T-helper 22 cell (primary cell): Measurements from ENCODE around the gene OTOG.

Experiments used
- DNase-seq: peaks from one replicate; pipeline ENCODE4 v3.0.0-alpha.2; 2020; ENCODE audit warnings: low read depth

Gene OTOG

DNA sequence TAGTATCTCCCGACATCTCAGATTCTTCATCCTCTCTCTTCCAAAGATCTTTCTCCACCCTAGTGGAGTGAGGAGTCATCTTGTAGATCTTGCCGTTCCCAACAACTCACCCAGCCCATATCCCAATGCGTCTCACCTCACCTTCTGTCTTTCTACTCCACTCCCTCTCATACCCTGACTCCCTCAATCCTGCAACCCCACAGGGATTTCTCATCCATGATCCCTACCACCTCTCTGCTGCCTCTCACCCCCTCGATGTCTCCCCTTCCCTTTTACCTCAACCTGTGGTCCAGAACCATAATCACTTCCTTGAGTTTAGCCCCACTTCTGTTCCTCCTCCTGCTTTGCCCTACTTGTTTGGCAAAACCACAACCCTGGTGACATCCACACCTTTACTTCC, 41.7 kb downstream of the OTOG start:
- DNase-seq, result no peak

DNA sequence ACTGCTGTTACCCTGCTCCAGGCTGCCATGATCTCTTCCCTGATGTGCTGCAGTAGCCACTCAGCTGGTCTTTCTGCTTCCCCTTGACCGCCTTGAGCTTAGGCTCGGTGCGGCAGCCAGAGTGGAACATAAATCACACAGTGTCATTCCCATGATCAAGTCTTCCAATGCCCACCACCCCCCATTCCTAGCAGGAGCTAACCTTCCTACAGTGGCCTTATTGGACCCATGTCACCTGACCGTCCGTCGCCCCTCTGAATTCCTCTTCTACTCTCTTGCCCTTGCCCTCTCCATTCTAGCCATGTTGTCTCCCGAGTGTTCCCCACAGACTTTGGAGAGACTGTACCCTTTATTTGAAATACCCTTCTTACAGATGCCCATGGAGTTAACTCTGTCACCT, 43.4 kb downstream of the OTOG start:
- no peak for DNase-seq

DNA sequence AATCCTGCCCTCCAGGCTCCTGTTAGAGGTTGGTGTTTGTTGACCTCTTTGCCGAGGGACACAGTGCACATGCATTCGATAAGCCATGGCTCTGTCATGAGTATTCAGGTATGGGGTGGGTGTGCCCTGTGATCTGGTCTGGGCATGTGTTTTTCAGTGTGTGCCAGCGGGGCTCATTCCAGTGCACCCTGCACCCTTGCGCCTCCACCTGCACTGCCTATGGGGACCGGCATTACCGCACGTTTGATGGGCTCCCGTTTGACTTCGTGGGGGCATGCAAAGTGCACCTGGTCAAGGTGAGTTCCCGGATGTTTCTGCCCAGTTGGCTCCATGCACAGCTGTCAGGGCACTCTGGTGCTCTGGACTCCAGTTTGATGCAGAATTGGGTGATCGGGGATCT, 44.2 kb downstream of the OTOG start:
- no peak for DNase-seq

DNA sequence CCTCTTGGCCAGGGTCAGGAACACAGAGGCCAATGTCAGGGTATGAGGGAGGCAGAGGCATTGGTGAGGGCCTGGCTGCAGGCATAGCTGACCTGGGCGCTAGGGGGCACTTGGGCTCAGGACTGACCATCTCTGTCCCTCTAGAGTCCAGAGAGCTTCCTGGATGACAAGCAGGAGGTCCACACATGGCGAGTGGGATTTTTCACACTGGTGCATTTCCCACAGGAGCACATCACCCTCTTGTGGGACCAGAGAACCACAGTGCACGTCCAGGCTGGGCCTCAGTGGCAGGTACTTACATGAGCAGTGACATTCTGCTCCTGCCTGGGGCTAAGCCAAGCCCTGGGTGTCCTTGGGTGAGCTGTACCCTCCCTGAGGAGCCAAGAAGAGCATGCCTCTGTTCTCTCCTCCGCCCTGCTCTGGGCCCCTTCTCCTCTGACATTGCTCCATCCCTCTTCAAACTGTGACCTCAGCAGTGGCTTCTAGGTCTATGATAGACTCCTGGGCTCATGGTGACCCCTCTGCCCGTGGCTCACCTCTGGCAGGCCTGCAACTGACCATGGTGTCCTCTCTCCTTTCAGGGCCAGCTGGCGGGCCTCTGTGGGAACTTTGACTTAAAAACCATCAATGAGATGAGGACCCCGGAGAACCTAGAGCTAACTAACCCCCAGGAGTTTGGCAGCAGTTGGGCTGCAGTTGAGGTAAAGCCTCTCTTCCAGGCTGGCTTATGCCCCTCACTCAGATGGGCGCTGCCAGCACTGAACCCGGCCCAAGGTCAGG, 46.6 kb downstream of the OTOG start:
- DNase-seq, result no peak

DNA sequence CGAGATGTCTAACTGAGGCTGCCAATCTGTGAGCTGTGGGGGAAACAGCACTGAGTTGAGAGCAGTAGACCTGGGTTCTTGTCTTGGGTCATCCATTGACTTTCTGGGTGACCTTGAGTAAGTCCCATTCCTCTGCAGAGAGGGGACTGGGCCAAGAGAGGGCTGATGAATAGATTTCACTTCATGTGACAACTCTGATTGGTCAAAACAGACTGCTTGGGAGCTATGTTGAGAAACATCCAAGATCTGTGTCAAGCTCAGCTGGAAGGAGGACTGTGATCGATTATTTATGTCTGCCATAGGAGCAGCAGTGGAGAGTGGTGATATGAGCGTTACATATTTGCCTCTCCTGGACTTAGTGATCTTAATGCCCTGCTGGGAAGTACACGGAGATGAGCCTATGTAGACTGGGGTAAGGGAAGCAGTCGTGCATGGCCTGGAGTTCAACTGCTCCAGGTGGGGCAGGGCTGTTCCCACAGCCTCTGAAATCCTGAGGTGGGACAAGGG, 47.7 kb downstream of the OTOG start:
- DNase-seq, result no peak

DNA sequence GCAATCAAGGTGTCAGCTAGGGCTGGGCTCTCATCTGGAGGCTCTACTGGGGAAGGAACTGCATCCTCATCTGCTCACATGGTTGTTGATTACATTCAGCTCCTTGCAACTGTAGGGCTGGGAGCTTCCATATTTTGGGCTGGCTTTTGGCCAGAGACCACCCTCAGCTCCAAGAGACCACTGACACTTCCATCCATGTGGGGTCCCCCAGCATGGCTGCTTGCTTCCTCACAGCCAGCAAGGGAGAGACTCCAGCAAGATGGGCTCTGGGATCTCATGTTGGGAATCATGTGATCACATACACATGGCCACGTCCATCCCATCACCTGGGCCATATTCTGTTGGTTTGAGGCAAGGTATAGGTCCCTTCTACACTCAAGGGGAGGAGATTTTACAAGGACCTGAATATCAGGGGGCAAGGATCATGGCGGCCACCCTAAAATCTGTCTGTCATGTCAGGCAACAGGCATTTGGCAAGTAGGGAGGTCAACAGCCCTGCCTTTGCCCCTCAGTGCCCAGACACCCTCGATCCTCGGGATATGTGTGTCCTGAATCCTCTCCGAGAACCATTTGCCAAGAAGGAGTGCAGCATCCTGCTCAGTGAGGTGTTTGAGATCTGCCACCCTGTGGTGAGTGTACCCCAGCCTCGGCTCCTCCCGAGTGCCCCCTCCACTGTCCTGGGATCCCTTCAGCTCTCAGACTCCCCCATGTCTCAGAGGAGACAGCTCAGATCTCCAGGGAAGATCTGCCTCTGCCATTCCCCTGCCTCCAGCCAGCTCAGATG, 48.7 kb downstream of the OTOG start:
- no peak for DNase-seq

DNA sequence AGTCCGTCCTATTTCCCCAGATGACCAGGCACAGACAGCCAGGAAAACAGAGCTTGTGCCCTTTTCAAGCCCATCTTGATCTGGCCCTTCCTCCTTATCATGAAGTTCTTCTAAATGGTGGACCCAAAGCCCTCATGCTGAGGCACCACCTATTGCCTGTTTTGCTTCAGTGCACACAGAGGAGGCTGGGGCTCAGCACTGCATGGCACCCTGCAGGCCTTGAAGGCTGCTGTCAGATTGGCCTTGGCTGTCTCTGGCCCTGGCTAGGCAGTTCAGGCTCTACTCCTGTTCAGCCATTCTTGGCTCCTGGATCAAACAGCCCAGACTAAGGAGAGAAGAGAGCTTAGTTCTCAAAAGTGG, 49.2 kb downstream of the OTOG start:
- DNase-seq, result no peak

DNA sequence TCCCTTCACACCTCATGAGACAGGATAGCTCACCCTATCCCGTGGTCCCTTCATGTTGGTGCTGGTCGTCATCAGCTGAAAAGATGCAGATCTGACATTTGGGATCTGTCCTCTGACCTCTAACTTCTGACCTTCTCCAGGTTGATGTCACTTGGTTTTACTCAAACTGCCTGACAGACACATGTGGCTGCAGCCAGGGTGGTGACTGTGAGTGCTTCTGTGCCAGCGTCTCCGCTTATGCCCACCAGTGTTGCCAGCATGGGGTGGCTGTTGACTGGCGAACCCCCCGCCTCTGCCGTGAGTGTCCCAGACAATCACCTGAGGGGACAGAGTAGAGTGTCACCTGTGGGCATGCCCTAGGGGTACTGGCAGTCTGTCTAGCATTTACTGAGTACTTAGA, 49.7 kb downstream of the OTOG start:
- DNase-seq, result no peak

DNA sequence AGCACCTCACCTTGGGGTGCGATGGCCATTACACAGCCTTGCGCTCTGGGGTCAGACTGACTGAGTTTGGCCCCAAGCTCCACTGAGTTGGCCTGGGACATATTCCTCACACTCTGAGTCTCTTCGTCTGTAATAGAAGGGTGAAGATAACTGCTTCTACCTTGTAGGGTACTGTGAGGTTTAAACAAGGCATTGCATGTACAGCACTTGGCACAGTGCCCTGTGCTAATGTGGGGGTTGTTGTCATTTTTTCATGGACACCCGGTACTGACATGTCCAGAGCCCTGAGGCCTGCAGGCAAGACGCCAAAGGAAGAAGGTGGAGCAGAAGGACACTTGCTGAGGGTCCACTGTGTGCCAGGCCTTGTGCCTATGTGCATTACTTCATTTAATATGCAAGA, 50.7 kb downstream of the OTOG start:
- DNase-seq, result no peak

DNA sequence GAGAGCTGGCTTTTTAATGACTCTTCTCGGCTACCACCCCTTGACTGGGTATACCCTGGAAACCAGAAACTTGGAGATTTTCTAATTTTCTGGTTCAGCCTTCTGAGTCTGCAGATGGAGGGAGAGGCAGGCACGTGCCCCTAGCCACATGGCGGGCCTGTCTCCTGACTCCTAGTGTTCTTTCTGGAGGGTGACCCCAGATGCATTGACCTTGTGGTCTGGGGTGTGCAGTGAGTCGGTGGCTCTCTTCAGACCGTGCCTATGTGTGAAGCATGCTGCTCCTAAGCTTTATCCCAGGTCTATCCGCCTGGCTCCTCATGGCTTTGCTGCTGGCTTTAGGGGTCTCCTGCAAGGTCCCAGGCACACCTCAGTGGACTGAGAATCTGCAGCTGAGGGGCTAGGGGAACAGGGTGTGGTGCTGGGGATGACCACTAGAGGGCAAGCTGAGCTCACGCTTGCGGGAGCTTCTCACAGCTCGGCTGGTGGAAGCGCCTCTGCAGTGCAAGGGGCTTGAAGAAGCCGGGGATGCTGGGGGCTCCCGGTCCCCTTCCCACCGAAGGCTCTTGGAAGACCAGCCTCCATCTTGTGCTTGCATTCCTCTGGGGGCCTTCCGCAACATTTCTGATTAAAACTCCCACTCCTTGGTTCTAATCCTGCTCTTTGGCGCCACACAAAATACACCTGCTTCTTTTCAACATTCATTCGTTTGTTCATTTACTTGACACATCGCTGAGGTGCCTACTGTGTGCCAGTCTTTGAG, 51.8 kb downstream of the OTOG start:
- DNase-seq, result no peak

DNA sequence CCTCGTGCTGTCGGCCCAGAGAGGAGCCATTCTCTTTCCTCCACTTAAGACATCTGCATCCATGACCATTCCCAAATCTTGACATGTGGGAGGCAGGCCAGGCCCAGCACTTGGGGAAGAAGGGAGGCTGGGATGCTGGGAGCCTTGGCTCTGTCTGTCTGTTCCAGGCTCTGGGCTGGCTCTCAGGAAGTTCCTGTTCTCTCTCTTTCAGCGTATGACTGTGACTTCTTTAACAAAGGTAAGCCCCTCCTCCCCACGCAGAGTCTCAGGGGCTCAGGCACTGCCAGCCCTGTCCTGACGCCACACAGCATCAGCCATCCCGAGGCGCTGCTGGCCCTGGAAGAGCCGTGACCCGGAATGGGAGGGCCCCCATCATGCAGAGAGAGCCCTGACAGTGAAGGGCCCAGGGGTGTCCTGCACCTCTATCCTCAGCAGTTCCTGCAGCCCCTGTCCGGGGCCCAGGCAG, 52.4 kb downstream of the OTOG start:
- no peak for DNase-seq

DNA sequence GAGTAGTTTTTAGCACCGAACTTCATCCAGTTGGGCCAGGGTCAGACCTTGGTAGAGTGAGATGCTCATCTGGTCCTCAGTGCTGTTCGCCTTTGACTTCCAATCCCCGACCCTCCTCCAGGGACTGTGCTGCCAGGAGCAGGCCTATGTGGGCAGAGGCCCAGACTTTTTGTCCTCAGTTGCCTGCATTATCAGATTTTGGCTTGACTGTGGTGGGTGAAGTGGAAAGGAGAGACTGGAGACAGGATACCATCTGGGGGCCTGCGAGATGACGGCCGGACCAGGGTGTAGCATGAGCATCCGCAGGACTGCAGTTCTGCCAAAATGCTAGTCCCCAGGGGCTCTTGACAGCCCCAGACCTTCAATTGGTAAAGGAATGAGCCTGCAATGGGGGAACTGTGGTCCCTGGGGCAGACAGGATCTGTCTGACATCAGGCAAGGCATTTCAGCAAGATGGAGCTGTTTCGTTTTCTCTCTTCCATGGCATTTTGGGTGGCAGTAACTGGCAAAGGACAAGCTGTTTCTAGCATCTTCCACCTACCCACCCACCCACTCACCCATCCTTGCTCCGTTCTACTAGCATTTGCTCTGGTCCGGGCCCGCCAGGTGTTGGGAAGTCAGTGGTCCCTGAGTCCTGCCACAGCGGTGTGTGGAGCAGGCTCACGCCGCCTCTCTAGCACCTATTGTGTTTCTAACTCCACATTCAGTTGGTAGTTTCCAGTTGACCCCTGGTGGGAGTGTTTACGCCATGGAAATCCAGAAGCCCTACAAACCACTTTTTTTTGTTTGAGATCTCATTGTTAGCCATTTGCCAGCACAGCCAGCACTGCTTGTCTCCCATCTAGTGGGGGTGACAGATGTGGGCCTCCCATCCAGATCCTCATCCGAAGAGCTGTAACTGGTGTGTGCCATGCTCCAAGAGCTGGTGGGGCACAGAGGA, 53.5 kb downstream of the OTOG start:
- no peak for DNase-seq

DNA sequence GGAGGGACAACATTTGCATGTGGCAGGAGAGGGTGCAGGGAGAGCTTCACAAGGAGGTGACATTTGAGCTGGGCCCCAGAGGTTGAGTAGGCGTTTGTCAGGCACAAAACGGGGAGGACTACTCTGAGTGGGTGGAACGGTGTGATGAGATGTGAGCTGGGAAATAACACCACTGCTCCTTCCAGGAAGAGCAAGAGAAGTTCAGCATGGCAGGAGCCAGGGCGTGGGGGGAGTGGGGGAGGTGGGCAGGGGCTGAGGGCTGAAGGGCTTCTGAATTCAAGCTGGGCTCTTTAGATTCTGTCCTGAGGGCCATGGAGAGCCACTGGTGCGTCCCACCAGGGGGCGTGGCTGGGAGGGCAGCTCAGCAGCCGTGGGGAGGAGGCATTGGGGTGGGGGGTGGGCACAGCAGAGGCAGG, 54.2 kb downstream of the OTOG start:
- no peak for DNase-seq

DNA sequence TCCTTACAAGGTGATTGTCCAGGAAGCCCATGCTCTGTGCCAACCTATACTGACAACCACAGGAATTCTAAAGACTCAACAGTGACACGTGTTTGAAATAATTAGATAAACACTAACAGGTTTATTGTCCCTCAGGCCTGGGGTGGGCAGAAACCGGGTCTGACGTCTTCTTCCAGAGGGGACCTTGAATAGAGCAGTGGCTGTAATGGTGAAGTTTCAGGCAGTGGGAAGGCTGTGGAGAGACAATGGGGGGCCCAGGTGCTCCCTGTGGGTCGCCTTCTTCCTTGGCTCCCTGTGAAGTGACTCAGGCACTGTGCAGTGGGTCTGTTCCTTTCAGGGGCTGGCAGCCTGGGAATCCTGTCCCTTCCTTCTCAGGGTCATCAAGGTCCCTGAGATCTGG, 54.6 kb downstream of the OTOG start:
- no peak for DNase-seq

DNA sequence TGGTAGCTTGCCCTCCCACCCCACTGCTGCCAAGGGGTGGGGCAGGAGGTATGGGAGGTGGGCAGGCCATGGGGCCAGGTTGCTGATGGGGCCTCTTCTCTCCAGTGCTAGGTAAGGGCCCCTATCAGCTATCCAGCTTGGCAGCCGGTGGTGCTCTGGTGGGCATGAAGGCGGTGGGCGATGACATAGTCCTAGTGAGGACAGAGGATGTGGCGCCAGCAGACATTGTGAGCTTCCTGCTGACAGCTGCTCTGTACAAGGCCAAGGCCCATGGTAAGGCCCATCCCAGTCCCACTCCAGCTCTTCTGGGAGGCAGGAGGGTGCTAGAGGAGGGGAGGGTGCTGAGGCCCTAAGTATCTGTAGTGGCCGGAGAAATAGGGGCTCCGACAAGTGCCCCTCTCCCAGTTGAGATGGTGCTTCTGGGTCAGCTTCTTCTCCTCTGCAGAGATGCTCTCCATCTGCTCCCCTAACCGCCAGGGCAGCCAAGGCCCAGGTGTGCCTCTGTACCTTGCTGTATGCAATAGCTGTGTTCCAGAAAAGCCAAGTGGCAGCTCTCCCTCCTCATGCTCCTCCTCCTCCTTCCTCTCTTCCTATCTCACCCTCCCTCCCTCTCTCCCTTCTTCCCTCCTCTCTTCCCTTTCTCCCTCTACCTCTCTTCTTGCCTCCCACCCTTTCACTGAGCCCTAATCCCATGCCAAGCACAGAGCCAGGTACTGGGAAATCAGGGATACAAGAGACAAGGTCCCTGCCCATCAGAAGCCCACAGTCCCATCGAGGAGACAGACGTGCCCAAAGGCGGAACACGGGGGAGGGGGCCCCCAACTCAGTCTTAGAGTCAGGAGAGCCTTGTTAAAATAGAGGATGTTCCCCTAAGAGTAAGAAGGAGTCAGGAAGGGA, 55.3 kb downstream of the OTOG start:
- no peak for DNase-seq

DNA sequence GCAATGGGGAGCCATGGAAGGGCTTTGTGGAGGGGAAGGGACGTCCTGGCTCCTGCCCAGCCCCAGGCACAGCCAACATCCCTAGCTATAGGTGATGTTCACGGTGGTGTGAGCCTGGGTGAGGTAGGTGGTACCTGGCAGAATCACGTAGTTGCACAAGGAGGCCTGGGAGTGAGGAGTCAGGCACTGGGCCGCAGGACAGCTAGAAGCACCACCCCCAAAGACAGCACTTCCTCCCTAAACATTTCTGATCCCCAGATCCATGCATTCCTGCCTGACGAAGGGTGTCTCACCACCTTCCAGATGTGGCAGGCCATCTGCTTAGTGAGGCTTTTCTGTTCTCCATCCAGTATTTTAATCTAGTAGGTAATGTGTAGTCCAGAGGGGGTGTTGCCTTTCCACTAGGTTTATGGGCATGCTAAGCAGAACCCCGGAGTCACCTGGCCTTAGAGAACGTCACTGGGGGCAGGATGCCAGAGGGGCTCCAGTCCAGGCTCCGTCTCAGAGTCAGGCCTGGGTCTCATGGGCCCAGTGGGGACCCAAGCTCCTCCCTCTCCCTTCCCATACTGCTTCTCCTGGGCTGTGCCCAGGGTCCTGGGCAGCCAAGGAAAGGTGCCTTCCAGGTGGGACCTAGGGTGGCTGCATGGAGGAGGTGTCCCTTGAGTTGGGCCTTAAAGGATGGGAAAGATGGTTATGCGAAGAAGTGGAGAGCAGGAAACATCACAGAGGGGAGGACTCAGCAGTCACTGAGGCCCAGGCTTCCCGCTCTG, 56.2 kb downstream of the OTOG start:
- no peak for DNase-seq

DNA sequence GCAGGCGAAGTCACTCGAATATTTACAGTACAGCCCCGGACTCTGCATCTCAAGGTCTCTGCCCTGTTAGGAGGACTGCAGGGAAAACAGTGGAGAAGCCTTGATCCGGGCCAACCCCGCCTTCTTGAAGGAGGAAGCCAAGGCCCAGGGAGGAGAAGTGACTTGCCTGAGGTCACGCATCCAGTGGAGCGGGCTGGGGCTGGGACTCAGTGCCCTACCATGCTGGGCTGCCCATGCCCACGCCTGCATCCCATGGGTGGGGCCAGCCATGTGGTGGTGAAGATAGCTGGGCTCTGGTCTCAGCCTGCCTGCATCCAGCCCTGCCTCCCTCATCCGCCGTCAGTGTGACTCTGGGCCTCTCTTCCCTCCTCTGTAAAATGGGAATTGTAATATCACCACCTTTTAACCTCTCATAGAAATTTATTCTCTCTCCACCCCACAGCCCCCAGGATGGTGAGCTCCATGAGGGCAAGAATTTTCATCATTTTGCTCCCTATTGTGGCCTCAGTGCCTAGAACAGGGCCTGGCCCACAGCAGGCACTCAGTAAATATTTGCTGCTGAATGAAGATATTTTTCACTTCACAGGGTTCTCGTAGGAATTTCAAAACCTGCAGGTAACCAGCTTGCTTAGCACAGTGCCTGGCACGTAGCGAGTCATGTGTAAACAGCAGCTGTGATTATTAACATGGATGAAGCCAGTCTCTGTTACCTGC, 57.3 kb downstream of the OTOG start:
- no peak for DNase-seq

DNA sequence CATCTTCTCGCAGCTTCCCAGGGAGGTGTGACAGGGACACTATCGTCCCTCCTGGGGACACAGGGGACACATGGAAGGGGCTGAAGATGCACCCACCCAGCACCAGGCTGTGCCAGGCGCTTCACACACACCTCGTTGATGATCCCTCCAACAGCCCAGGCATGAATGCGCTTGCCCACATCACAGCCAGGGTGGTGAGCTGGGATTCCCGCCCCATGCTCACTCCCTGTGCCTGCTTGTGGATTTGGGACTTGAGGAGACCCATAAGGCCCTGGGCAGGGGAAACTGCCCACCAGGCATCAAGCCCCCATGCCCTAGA, 57.8 kb downstream of the OTOG start:
- no peak for DNase-seq

DNA sequence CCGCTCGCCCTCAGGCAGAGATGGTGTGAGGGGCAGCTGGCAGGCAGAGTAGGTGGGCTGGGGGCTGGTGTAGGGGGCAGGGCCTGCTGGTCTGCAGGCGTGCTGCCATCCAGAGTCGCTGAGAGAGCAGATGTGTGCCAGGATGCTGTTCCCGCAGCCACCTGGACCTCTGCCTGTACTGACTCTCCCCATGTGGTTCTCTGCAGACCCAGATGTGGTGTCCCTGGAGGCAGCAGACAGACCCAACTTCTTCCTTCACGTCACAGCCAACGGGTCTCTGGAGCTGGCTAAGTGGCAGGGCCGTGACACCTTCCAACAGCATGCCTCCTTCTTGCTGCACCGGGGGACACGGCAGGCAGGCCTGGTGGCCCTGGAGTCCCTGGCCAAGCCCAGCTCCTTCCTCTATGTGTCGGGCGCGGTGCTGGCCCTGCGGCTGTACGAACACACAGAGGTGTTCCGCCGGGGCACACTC, 58.6 kb downstream of the OTOG start:
- DNase-seq, result no peak
